ENCODE measurements around the gene ATP5F1E. TPM values are rescaled to one million over a fixed set of nuclear protein-coding genes. Genes with fewer than 3 reads are reported as not detected.

The ATP5F1E gene
- total RNA-seq, 2 donors from 2014 or later: 75.0 to 94.1 TPM

GRCh38 chr20:59027741-59028320 is 4.3 kb downstream of the ATP5F1E start:
- H3K4me1 ChIP-seq: peaks cover 4% of the 10 kb centered on the region
- no peak overlapping the region for H3K9ac ChIP-seq (ENCODE audit: low read depth in 2 of 2, low read length in 2 of 2)
- H3K36me3 ChIP-seq: no peaks in the 10 kb centered on the region
- H3K9me3 ChIP-seq: no peaks in the 10 kb centered on the region
- no peak for DNase-seq
- no peak overlapping the region for H3K27ac ChIP-seq
- no peak overlapping the region for H3K4me3 ChIP-seq
- TF ChIP-seq CTCF (IDR thresholded peaks at IDR 0.05): no peak
- intact Hi-C loops (cut with DNase I): no loop called here
- H3K27me3 ChIP-seq: no peaks in the 10 kb centered on the region

- H3K36me3 ChIP-seq: no peaks in the 10 kb centered on the region
- intact Hi-C loops (cut with DNase I): no loop called here
Measured at GRCh38 chr20:59026904-59027740, 5.0 kb downstream of the ATP5F1E start.

DNA sequence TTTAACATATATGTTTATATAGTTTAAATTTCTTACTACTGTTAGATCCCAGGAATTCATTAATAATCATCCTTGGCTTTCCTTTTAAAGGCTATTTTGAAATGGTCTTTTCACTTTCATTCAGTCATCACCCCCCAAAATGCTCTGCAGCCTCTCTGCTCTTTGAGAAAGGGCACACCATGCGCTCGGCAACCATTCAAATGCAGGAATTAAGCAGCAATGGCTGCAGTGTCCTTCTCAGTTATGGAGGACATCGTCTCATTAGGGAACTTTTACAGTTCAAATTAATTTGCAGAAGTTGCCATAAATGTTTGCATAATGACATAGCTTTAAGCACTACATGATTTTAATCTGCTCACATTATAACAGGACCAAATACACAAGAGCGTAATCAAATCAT is 6.6 kb downstream of the ATP5F1E start:
- intact Hi-C loops (cut with DNase I): no loop called here
- H3K4me1 ChIP-seq: peaks cover 4% of the 10 kb centered on the region

More at GRCh38 chr20:59026904-59027740, 5.0 kb downstream of the ATP5F1E start:
- no peak for TF ChIP-seq CTCF (IDR thresholded peaks at IDR 0.05)
- Histone ChIP-seq H3K9ac (ENCODE audit: low read depth in 2 of 2, low read length in 2 of 2) (no peak overlapping the region), H3K27ac (no peak overlapping the region), H3K4me3 (no peak overlapping the region), H3K27me3 (no peaks in the 10 kb centered on the region), H3K4me1 (peaks cover 4% of the 10 kb centered on the region), H3K9me3 (no peaks in the 10 kb centered on the region)
- DNase-seq: no peak

GRCh38 chr20:59025086-59025485 is 7.0 kb downstream of the ATP5F1E start:
- Histone ChIP-seq H3K4me1 (peaks cover 4% of the 10 kb centered on the region), H3K27ac (no peak overlapping the region), H3K9ac (ENCODE audit: low read depth in 2 of 2, low read length in 2 of 2) (no peak overlapping the region), H3K36me3 (no peaks in the 10 kb centered on the region), H3K9me3 (no peaks in the 10 kb centered on the region), H3K4me3 (no peak overlapping the region), H3K27me3 (no peaks in the 10 kb centered on the region)
- intact Hi-C loops (cut with DNase I): no loop called here
- TF ChIP-seq CTCF (IDR thresholded peaks at IDR 0.05): no peak
- no peak for DNase-seq

More for the DNA sequence above, 6.6 kb downstream of the ATP5F1E start:
- no peak for TF ChIP-seq CTCF (IDR thresholded peaks at IDR 0.05)
- DNase-seq: no peak
- Histone ChIP-seq H3K9ac (ENCODE audit: low read depth in 2 of 2, low read length in 2 of 2) (no peak overlapping the region), H3K4me3 (no peak overlapping the region), H3K27me3 (no peaks in the 10 kb centered on the region), H3K9me3 (no peaks in the 10 kb centered on the region), H3K27ac (no peak overlapping the region), H3K36me3 (no peaks in the 10 kb centered on the region)

GRCh38 chr20:59024111-59024530 is 8.0 kb downstream of the ATP5F1E start:
- DNase-seq: no peak
- H3K4me3 ChIP-seq: no peak overlapping the region
- no peaks in the 10 kb centered on the region for H3K27me3 ChIP-seq
- no peaks in the 10 kb centered on the region for H3K36me3 ChIP-seq
- H3K27ac ChIP-seq: no peak overlapping the region
- TF ChIP-seq CTCF (IDR thresholded peaks at IDR 0.05): no peak
- H3K9me3 ChIP-seq: no peaks in the 10 kb centered on the region
- no peak overlapping the region for H3K9ac ChIP-seq (ENCODE audit: low read depth in 2 of 2, low read length in 2 of 2)
- intact Hi-C loops (cut with DNase I): no loop called here
- peaks cover 3% of the 10 kb centered on the region for H3K4me1 ChIP-seq

Data from colonic mucosa (tissue), 4 donors.